Coronary artery (tissue), 2 donors: ENCODE measurements around the gene MBOAT2.
A peak's percentile ranks its signal among the peaks of the same experiment; 100 is the strongest.

Experiments used
- DNase-seq: peaks from one replicate; pipeline ENCODE4 v3.0.0-alpha.2; 2017; ENCODE audit warnings: low spot score
- H3K27ac ChIP-seq, 2 donors: fragments of 200-600 bp; sonication (generic); one replicate each; pipeline ENCODE4 v1.5.1; 2016 to 2019
- H3K4me3 ChIP-seq: fragments of 200-600 bp; sonication (generic); 2 replicates; pipeline ENCODE4 v1.5.1; 2016; ENCODE audit warnings: mild to moderate bottlenecking, moderate library complexity
- TF ChIP-seq, protein P1 (sequence below): fragments of 200-600 bp; sonication (generic); IDR thresholded peaks from one replicate; pipeline ENCODE4 v1.5.1; 2019; ENCODE audit warnings: antibody characterized with exemption

Gene MBOAT2

DNA sequence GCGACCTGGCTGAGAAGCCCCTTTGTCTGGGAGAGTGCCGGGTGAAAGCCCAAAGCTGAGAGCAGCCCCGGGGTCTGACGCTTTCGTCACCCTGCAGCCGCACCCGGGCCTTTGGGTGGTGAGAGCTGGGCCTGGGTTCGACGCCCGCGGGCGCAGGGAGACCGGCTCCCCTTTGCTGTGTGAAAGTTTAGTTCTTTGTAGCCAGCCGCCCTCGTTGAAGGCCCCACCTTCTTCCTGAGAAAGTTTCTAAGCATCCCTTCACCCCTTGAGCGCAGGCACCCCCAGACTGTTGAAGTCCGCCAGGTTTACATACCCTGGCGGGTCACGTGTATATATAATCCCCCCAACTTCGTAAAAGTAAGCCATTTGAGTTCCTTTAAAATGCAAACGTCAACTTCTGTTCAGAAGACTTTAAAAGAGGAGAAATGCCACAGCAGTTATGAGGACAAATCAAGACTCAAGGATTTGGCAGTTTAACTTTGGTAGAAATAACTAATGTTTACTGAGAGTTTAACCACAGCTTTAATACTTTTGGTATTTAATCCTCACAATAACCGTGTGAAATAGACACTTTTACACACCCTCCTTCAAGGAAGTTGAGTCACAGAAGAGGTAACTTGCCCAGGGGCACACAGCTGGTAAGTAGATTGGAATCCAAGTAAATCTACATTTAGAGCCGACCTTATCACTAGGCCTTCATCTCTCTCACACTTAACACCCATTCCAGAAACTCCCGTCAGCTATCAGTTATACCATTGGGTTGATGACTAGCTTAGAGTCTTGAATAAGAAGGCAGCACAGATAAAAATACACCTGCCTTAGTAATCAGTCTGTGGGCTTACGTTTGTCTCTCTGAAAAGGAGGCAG lies 1.1 kb upstream of the MBOAT2 start:
- peak overlapping the region; percentile 94 for H3K4me3 ChIP-seq
- peak overlapping the region; percentile 54 to 88 for H3K27ac ChIP-seq
- TF ChIP-seq, protein P1, sequence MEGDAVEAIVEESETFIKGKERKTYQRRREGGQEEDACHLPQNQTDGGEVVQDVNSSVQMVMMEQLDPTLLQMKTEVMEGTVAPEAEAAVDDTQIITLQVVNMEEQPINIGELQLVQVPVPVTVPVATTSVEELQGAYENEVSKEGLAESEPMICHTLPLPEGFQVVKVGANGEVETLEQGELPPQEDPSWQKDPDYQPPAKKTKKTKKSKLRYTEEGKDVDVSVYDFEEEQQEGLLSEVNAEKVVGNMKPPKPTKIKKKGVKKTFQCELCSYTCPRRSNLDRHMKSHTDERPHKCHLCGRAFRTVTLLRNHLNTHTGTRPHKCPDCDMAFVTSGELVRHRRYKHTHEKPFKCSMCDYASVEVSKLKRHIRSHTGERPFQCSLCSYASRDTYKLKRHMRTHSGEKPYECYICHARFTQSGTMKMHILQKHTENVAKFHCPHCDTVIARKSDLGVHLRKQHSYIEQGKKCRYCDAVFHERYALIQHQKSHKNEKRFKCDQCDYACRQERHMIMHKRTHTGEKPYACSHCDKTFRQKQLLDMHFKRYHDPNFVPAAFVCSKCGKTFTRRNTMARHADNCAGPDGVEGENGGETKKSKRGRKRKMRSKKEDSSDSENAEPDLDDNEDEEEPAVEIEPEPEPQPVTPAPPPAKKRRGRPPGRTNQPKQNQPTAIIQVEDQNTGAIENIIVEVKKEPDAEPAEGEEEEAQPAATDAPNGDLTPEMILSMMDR = no peak
- DNase-seq = no peak

- Histone ChIP-seq H3K27ac (peak overlapping the region in 1 of 2 donors; percentile 88), H3K4me3 (peak overlapping the region; percentile 94)
- TF ChIP-seq, protein P1 = no peak
- DNase-seq = no peak
These were observed 193 bp downstream of the MBOAT2 start for GRCh38 chr2:9003366-9003615.

- Histone ChIP-seq H3K4me3 (peak overlapping the region; percentile 94), H3K27ac (peak overlapping the region in 1 of 2 donors; percentile 88)
- TF ChIP-seq, protein P1 = no peak
- no peak for DNase-seq
These were observed 683 bp downstream of the MBOAT2 start for GRCh38 chr2:9002637-9003365.

GRCh38 chr2:9002313-9002636 lies 1.2 kb downstream of the MBOAT2 start:
- DNase-seq = no peak
- Histone ChIP-seq H3K4me3 (peak overlapping the region; percentile 94), H3K27ac (no peak overlapping the region)
- TF ChIP-seq, protein P1 = no peak

DNA sequence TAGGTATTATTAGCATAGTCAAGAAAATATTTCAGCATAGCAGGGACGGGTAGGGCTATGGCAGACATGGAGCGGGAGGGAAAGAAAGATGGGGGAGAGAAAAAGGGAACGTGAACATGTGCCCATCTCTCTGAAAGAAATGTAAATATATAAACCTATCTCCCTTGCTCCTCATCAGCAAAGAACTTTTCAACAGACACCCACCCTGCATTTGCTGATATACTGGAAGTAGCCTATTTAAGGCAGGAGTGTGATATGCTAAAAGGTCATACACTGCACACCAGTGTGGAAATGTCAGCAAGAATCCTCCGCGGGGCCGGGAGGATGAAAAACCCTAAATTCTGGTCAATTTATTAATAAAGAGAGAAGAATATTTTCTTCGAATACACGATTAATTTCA lies 1.7 kb downstream of the MBOAT2 start:
- Histone ChIP-seq H3K27ac (no peak overlapping the region), H3K4me3 (no peak overlapping the region)
- DNase-seq = no peak
- TF ChIP-seq, protein P1 = no peak

- no peak overlapping the region for H3K27ac ChIP-seq
These were observed 2.3 kb downstream of the MBOAT2 start for GRCh38 chr2:9001229-9001628.

More at GRCh38 chr2:9001229-9001628, 2.3 kb downstream of the MBOAT2 start:
- no peak for DNase-seq
- TF ChIP-seq, protein P1 = no peak
- H3K4me3 ChIP-seq = no peak overlapping the region
